ENCODE data around the gene ITM2C. TPM values are rescaled to one million over a fixed set of nuclear protein-coding genes. Genes with fewer than 3 reads are reported as not detected.

Gene ITM2C
- total RNA-seq, 4 donors from 2014 or later: 4.9 to 11.2 (median 10.8) TPM

GRCh38 chr2:230925879-230926765 lies 61.4 kb downstream of the ITM2C start:
- Histone ChIP-seq H3K27me3 (no peaks in the 10 kb centered on the region), H3K9me3 (no peaks in the 10 kb centered on the region), H3K4me3 (no peak overlapping the region), H3K27ac (no peak overlapping the region), H3K4me1 (no peaks in the 10 kb centered on the region), H3K36me3 (no peaks in the 10 kb centered on the region)
- intact Hi-C loops (cut with DNase I; ENCODE audit: low total_unique reads): no loop called here
- ATAC-seq: no peak
- no peak for TF ChIP-seq CTCF (IDR thresholded peaks at IDR 0.05 in 4 of 5, conservative IDR thresholded peaks at IDR 0.05 in 1 of 5)
- no peak for TF ChIP-seq POLR2A (IDR thresholded peaks at IDR 0.05)
- in situ Hi-C loops (cut with MboI; ENCODE audit: low sequenced_read_pairs in 4 of 4): no loop called here
- DNase-seq: no peak

GRCh38 chr2:230927711-230928341 lies 63.1 kb downstream of the ITM2C start:
- no peak for ATAC-seq
- TF ChIP-seq CTCF (IDR thresholded peaks at IDR 0.05 in 4 of 5, conservative IDR thresholded peaks at IDR 0.05 in 1 of 5) (no peak), POLR2A (IDR thresholded peaks at IDR 0.05) (no peak)
- Histone ChIP-seq H3K36me3 (no peaks in the 10 kb centered on the region), H3K27me3 (no peaks in the 10 kb centered on the region), H3K27ac (no peak overlapping the region), H3K9me3 (no peaks in the 10 kb centered on the region), H3K4me3 (no peak overlapping the region), H3K4me1 (no peaks in the 10 kb centered on the region)
- in situ Hi-C loops (cut with MboI; ENCODE audit: low sequenced_read_pairs in 4 of 4): no loop called here
- no peak for DNase-seq
- intact Hi-C loops (cut with DNase I; ENCODE audit: low total_unique reads): no loop called here

Other genes with a start within 250 kb of the ITM2C start
- 100 to 1,000 TPM in 3 of 4 donors, 10 to 100 TPM in 1; 93.9 to 211 (median 133) TPM for gene CAB39, start 152.1 kb upstream of the ITM2C start, total RNA-seq
- not detected for gene GPR55, start 60.3 kb downstream of the ITM2C start, total RNA-seq
- gene SPATA3, start 131.2 kb downstream of the ITM2C start, total RNA-seq: not detected
- under 1 TPM in 3 of 4 donors, not detected in 1; 0.10 to 0.44 (median 0.15) TPM for gene C2orf72, start 172.6 kb downstream of the ITM2C start, total RNA-seq
- gene PSMD1, start 191.9 kb downstream of the ITM2C start, total RNA-seq: 100 to 1,000 TPM; 169 to 189 (median 182) TPM

Data from gastrocnemius medialis (tissue), 4 donors.